ENCODE results near the gene PIGH. TPM values are rescaled to one million over a fixed set of nuclear protein-coding genes. Genes with fewer than 3 reads are reported as not detected.

Gene PIGH
- total RNA-seq, result 10 to 100 TPM; 12.7 to 16.0 (median 13.8) TPM
- long read RNA-seq, transcript PIGH-201 (4 exons, 1,420 nt), result major isoform, 8 of 10 reads
- long read RNA-seq, partial matches to known transcripts, result 0 of 10 reads
- long read RNA-seq, other reads (novel, unspliced or antisense), result 1 of 10 reads

- DNase-seq (peak; percentile 92 to 93 (median 92)), ATAC-seq (peak; percentile 98)
- Histone ChIP-seq H3K27me3 (no peaks in the 10 kb centered on the region), H3K4me1 (peaks cover 0 to 7% (median 2%) of the 10 kb centered on the region in 4 donors), H3K36me3 (no peaks in the 10 kb centered on the region), H3K27ac (peak within 1 kb of the TSS; percentile 82 to 95 (median 86)), H3K4me3 (peak within 1 kb of the TSS; percentile 83 to 97 (median 93)), H3K9me3 (no peaks in the 10 kb centered on the region)
- 9% methylated on average over 19 of the region's 77 CpGs for WGBS (ENCODE audit: insufficient coverage, low coverage, low lambda C conversion rate, missing lambda C conversion rate)
- TF ChIP-seq POLR2A (IDR thresholded peaks at IDR 0.05) (peak; percentile 94), CTCF (IDR thresholded peaks at IDR 0.05) (peak; percentile 45 to 55 (median 50))
- intact Hi-C loops (cut with DNase I), result no loop called here
Measured at GRCh38 chr14:67599698-67600561, at the start of gene PIGH. TSS of gene PIGH (minus strand) at chr14:67600268. CDS start at chr14:67600203, 65 bp downstream.

- Histone ChIP-seq H3K4me1 (no peaks in the 10 kb centered on the region), H3K36me3 (peaks cover 5 to 35% (median 8%) of the 10 kb centered on the region in 4 donors), H3K27ac (no peak overlapping the region), H3K4me3 (no peak overlapping the region), H3K27me3 (no peaks in the 10 kb centered on the region), H3K9me3 (no peaks in the 10 kb centered on the region)
- DNase-seq, result no peak
- TF ChIP-seq POLR2A (IDR thresholded peaks at IDR 0.05) (no peak), CTCF (IDR thresholded peaks at IDR 0.05) (no peak)
- WGBS (ENCODE audit: insufficient coverage, low coverage, low lambda C conversion rate, missing lambda C conversion rate), result 96% methylated on average over 3 of the region's 3 CpGs
- intact Hi-C loops (cut with DNase I), result no loop called here
- no peak for ATAC-seq
Measured at GRCh38 chr14:67646131-67646530, 46.1 kb upstream of the PIGH start.

GRCh38 chr14:67645414-67645813, 45.3 kb upstream of the PIGH start:
- DNase-seq (no peak), ATAC-seq (no peak)
- 83% methylated on average over 2 of the region's 5 CpGs for WGBS (ENCODE audit: insufficient coverage, low coverage, low lambda C conversion rate, missing lambda C conversion rate)
- intact Hi-C loops (cut with DNase I), result no loop called here
- Histone ChIP-seq H3K9me3 (no peaks in the 10 kb centered on the region), H3K27me3 (no peaks in the 10 kb centered on the region), H3K36me3 (peaks cover 0 to 28% (median 3%) of the 10 kb centered on the region in 4 donors), H3K4me3 (no peak overlapping the region), H3K27ac (no peak overlapping the region), H3K4me1 (no peaks in the 10 kb centered on the region)
- TF ChIP-seq POLR2A (IDR thresholded peaks at IDR 0.05), result no peak
- TF ChIP-seq CTCF (IDR thresholded peaks at IDR 0.05), result no peak

- 67% methylated on average over 1 of the region's 2 CpGs for WGBS (ENCODE audit: insufficient coverage, low coverage, low lambda C conversion rate, missing lambda C conversion rate)
Measured at GRCh38 chr14:67644428-67644827, 44.4 kb upstream of the PIGH start.

More at GRCh38 chr14:67644428-67644827, 44.4 kb upstream of the PIGH start:
- H3K4me1 ChIP-seq, result no peaks in the 10 kb centered on the region
- H3K27me3 ChIP-seq, result no peaks in the 10 kb centered on the region
- TF ChIP-seq CTCF (IDR thresholded peaks at IDR 0.05) (no peak), POLR2A (IDR thresholded peaks at IDR 0.05) (no peak)
- no peak for DNase-seq
- no peak overlapping the region for H3K4me3 ChIP-seq
- peaks cover 0 to 18% (median 0%) of the 10 kb centered on the region in 4 donors for H3K36me3 ChIP-seq
- no peak for ATAC-seq
- H3K9me3 ChIP-seq, result no peaks in the 10 kb centered on the region
- no peak overlapping the region for H3K27ac ChIP-seq
- intact Hi-C loops (cut with DNase I), result no loop called here

Measured in right lobe of liver (tissue), 6 donors.